Cerebellar nuclear complex (tissue), 1 donor: ENCODE data around the gene TECPR1.
"Not testable (repeated sequence)": the region's sequence is repeated elsewhere in the genome, so short reads cannot be mapped to it uniquely, and the experiment has no call there.

Experiments
- DNase-seq, 2 experiments: peaks; one replicate each; lab custom pipeline; 2025; lab: John Stamatoyannopoulos, UW

The TECPR1 gene

DNA sequence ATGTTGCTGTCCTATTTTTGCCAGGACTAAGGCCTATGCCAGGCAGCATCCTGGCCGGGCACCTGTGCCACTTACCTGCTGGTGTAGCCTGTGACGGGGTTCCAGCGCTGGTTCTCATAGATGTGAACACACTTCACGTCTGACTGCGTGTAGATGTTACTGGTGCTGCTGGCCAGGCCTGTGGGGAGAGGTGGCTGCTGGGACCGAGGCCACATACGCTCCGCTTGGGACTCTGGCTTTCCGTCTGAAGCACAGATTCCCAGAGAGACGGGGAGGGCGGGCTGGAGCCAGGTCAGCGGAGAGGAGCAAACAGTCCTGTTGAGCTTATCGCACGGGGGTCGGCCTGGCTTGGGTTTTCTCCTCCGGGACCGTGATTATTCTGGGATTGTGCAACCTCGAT is 24.1 kb downstream of the TECPR1 start:
- no peak for DNase-seq

- no peak for DNase-seq
Observed at GRCh38 chr7:98225913-98226614, 26.0 kb downstream of the TECPR1 start.

GRCh38 chr7:98224701-98225181 is 27.3 kb downstream of the TECPR1 start:
- DNase-seq = no peak

DNA sequence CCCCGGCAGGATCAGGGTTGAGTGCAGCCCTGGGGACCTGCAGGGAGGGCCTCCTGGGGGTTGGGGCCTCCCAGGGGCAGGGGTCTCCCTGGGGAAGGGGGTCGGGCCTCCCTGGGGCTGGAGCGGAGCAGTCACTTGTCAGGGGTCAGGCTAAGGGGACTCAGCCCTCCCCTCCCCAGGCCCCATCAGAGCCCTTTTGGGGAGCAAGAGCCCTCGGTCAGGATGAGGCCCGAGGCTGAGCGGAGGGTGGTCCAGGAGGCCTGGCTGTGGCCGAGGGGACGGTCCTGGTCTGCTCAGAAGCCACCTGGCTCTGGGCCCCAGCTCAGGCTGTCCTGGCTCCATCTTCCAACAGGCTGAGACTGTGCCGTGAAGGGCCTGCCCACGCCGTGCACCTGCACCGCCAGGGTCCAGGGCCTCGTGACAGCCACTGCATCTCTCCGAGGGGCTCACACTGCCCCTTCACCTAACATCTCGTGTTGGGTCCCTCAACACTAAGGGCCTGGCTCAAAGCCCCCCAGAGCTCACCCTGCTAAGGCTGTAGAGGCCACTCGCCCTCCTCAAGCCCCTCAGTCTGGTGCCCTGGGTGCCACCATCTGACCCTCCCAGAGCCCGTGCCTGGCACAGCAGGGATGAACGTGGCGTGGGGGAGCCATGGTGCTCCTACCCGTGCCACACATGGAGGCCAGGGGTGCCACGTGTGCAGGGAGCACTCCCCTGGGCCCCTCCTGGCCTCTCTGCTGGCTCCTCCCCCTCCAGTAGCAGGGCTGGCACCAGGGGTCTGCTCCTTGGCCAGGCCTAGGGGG is 27.9 kb downstream of the TECPR1 start:
- DNase-seq = no peak

- DNase-seq = no peak
Observed at GRCh38 chr7:98223351-98223897, 28.6 kb downstream of the TECPR1 start.

DNA sequence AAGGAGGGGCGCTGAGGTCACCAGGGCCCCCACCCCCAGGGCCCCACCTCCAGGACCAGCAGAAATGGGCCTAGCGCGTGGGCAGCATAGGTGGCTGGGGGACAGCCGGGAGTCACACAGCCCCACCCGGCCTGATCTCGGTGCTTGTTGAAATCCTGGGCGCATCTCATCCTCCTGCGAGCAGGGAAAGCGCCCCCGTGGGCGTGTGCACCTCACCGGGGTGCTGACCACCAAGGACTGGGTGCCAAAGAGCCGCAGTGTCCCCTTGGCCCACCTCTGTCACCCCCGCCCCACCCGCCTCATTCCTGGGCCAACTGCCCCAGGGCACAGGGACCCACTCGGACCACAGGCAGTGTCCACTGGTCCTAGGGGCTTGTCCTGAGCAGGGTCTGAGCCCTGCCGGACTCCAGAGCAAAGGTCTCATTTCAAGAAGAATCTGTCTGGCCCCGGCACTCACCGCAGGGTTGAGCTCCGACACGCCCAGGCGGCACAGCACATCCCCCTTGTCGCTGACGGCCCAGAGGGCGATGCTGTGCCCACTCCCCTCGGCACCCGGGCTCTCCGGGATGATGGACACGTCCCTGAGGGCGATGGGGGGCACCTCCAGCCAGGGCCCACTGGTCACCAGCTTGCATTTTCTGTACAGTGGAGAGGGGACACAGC is 29.4 kb downstream of the TECPR1 start:
- DNase-seq = no peak

GRCh38 chr7:98221611-98222532 is 30.2 kb downstream of the TECPR1 start:
- DNase-seq = no peak

- DNase-seq = not testable (repeated sequence)
Observed at GRCh38 chr7:98219382-98219781, 32.6 kb downstream of the TECPR1 start.

DNA sequence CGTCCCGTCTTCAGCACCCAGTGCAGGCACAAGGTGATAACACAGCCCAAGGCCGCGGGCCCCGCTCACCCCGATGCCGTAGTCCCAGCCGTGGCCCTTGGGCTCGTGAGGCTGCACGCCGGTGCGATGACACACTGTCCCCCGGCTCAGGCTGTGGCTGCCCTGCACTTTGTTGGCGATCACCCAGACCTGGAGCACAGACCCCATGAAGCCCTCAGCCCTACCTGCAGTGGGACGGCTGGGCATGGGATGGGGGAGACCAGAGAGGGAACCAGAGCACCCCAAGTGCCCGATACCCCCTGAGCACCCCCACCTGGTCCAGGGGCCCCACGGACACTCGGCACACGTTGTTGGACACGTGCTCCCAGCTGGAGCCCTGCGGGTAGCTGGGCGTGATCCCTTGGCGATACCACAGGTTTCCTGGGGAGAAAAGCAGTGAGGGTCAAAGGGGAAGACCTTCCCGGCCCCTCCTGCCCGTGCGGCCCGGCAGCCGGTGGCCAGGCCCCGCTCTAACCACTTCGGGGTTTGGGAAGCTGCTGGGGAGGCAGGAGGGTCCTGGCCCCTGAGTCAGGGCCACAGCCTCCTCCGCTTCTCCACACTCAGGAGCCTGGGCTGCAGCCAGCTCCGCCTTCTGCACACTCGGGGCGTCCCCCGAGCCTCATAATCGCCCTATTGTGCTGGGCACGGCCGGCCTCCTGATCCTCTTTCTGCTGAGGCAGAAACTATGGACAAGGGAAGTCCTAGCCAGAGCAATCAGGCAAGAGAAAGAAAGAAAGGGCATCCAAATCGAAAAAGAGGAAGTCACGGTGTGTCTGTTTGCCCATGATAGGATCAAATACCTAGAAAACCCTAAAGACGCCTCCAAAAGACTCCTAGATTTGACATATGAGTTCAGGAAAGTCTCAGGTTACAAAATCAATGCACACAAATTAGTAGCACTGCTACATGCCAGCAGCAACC is 34.1 kb downstream of the TECPR1 start:
- DNase-seq = no peak

GRCh38 chr7:98216941-98217622 is 35.0 kb downstream of the TECPR1 start:
- DNase-seq = no peak

- no peak for DNase-seq
Observed at GRCh38 chr7:98215561-98216495, 36.2 kb downstream of the TECPR1 start.

- DNase-seq = no peak
Observed at GRCh38 chr7:98214811-98215321, 37.2 kb downstream of the TECPR1 start.

DNA sequence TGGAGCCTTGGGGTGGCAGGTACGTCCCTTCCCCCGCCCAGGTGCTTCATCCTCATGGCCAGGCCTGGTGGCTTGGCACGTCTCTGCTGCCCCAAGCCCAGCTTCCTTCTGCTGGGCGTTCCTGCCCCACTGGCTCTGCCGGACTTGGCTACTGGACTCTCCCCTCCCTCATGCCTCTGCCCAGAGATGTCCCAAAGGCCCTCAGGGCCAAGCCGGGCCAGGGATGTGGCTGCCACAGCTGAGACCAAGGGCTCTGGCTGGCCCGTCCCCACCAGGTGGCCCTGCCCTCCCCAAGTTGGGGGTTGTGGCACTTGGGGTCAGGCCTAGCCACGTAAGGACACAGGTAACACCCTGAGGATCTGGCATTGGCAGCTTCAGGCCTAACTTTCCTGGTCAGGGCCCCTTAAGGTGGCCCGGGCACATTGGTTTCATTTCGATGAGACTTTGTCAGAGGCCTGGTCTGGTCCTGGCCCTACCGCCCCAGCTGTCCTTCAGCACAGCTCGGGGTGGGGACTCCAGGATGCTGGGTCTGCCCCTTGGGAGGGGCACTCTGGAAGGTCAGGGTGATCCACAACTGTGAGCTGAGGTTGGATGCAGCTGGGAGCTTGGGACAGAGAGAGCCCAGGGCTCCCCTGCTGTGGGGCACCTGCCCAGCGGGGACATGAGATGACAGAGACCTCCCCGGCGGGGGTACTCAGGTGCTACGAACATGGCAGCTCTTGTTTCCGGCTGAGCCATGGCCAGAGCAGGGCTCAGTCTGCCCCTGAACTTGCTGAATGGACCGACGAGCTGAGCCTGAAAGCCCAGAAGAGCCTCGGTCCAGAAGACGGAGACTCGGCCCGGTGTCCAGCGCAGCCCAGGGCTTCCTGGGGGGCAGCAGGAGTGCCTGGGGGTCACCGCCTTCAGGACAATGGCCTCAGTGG is 37.9 kb downstream of the TECPR1 start:
- DNase-seq = no peak

- DNase-seq = no peak
Observed at GRCh38 chr7:98213296-98213887, 38.6 kb downstream of the TECPR1 start.

DNA sequence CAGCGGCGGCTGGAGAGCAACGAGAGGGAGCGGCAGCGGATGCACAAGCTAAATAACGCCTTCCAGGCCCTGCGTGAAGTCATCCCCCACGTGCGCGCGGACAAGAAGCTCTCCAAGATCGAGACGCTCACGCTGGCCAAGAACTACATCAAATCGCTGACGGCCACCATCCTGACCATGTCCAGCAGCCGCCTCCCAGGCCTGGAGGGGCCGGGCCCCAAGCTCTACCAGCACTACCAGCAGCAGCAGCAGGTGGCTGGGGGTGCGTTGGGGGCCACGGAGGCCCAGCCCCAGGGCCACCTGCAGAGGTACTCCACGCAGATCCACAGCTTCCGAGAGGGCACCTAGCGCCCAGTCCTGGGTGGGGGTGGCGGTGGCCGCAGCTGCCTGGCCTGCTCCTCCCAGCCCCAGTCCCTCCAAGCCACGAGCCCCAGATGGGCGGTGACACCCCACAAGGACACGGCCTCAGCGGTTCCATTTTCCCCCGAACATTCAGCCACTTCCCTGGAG is 39.4 kb downstream of the TECPR1 start:
- no peak for DNase-seq
